ENCODE measurements around the gene ACSF3.
A peak's percentile ranks its signal among the peaks of the same experiment; 100 is the strongest.

Gene ACSF3

DNA sequence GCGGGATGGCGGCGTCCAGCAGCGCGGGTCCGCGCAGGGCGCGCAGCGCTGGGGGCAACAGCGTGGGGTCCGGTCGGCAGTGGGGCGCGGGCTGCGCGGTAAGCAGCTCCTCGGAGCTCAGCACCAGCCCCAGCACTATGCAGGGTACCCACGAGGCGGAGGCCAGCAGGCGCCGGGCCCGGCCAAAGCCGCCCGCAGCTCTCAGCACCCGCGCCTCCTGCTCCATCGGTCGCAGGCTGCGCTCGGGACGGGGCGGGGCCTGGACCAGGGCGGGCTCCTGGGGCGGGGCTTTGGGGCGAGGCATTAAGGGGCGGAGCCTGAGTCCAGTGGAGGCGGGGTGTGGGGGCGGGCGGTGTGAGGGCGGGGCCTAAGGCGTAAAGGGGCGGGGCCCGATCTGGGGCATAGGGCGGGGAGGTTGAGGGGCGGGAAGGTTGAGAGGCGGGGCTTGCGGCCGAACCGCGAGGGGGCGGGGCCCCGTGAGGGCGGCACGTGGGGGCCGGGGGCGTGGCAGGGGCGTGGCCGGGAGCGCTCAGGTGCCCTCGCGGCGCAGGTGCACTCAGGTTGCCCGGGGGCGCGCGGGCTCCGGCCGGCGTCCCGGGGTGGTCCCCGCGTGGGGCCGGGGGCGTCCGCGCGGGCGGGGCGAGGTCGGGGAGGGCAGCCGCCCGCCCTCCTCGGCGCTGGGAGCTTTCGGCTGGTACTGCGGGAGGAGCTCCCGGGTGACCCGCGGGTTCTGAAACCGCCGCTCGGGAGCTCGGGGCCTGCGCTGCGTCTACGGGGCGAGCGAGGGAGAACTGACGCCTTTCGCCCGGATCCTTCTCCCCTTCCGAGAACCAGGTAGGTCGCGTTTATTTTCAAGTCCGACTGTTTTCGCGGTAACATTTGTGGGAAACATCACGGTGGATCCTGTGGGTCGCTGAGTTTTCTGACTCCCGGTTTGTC is 108.1 kb downstream of the ACSF3 start:
- peak; percentile 75 for DNase-seq (ENCODE audit: low spot score)

DNA sequence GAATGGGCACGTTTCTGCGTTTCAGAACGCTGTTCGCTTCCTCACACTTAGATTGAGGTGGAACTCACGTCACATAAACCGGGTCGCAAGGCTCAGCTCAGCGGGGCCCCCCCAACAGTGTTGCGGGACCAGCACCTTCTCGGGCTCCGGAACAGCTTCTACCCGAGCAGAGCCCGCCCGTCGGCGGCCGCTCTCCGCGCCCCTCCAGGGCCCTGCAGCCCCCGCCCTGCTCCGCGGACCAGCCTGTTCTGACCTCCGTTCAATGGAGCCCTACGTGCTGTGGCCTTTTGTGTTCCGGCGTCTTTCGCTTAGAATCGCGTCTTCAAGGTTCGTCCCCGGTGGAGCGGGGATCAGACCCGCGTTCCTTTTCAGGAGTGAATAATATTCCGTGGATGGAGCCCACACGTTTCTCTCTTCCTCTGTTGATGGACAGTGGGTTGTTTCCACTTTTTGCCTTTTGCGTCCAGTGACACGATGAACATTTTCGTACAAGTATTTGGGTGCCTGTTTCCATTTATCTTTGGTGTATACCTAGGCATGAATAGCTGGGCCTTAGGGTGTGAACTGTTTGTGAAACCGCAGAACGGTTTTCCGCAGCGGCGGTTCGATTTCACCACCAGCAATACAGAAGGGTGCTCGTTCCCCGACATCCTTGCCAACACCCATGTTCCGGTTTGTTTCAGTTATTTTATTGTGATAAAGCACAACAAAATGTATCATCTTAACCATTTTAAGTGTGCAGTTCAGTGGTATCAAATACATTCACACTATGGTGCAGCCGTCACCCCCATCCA is 109.0 kb downstream of the ACSF3 start:
- no peak for DNase-seq (ENCODE audit: low spot score)
